Measurements from ENCODE around the gene MAPKAPK3. TPM values are rescaled to one million over a fixed set of nuclear protein-coding genes. Genes with fewer than 3 reads are reported as not detected.

The MAPKAPK3 gene
- total and polyA plus RNA-seq, 2 of the 8 experiments (the other 6 are each of a cell fraction or from before 2014, with no cell fraction given) = 65.4 to 99.8 TPM

DNA sequence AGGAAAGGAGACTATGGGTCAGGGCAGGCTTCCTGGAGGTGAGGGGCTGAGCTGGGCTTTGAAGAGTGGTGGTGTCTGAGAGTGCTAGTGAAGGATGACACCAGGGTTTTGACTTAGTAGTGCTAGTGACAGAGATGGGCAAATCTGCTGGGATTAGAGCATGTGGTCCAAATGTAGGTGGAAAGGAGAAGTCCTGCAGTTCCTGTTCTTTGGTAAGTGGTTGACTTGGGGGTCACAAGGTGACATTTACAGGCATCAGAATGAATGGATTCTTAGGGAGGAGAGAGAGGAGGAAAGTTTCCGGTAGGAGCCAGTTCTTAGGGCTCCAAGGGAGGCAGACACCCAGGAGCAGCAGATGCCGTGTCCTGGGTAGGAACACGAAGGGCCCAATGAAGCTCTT, 57.0 kb downstream of the MAPKAPK3 start:
- 0 out of 2 replicates have a peak overlapping the region, but pooled peaks have one; percentile 75 for H2BK15ac ChIP-seq (ENCODE audit: low read length)
- H4K8ac ChIP-seq (ENCODE audit: extremely low read depth, insufficient read depth, low read length) = no peak overlapping the region
- peaks cover 0 to 25% of the 10 kb centered on the region in 2 experiments; a peak in 2 of 4 replicates for H3K79me2 ChIP-seq (ENCODE audit: control insufficient read depth in 1 of 2, insufficient read depth in 2 of 2, low read length in 2 of 2)
- WGBS, 2 experiments (ENCODE audit: extremely low coverage in 1 of 2, insufficient coverage in 1 of 2, insufficient read length in 1 of 2, insufficient replicate concordance in 2 of 2, low coverage in 1 of 2, low lambda C conversion rate in 2 of 2, missing lambda C conversion rate in 1 of 2) = 46% methylated on average over 3 of the region's 3 CpGs; no CpG with 5 or more reads in 1 of the 2 experiments
- H3K9ac ChIP-seq (replicated peaks in 1 of 4; ENCODE audit: extremely low read depth in 1 of 4, low read depth in 3 of 4, low read length in 3 of 4) = 0 out of 7 replicates have a peak overlapping the region, but pooled peaks of 1 of the 4 experiments have one; percentile 58
- H3K4ac ChIP-seq (replicated peaks; ENCODE audit: insufficient read length, low read depth, low read length) = no peak overlapping the region
- peak overlapping the region; percentile 66 to 88 for H3K4me2 ChIP-seq (ENCODE audit: insufficient read depth in 1 of 2, low read depth in 2 of 2, low read length in 2 of 2)
- H3K27me3 ChIP-seq (replicated peaks in 1 of 4; ENCODE audit: control insufficient read depth in 3 of 4, extremely low read depth in 1 of 4, insufficient read depth in 3 of 4, low read length in 3 of 4) = peaks cover 0 to 16% (median 14%) of the 10 kb centered on the region in 4 experiments; a peak in 6 of 7 replicates
- no peak overlapping the region for H3K23ac ChIP-seq (ENCODE audit: insufficient read length)
- H3K4me1 ChIP-seq (replicated peaks in 1 of 4; ENCODE audit: control insufficient read depth in 3 of 4, insufficient read depth in 4 of 4, low read length in 3 of 4) = peaks cover 4 to 10% (median 6%) of the 10 kb centered on the region in 4 experiments
- H3K23me2 ChIP-seq (ENCODE audit: low read depth, low read length) = peaks cover 4% of the 10 kb centered on the region; the same call in 1 of the 2 replicates
- no peak for DNase-seq (ENCODE audit: low read depth in 1 of 2, low spot score in 2 of 2)
- no peak overlapping the region for H2BK5ac ChIP-seq (ENCODE audit: low read depth, low read length)
- CTCF ChIA-PET (ENCODE audit: partially characterized antibody) = interaction anchor here (0.6 to 63.8 kb wide), 9 partner anchors 9 to 426 kb away, joined by 3 to 1262 read pairs (median 3); partner anchors contain the start of genes CISH and MAPKAPK3
- H3K18ac ChIP-seq (ENCODE audit: extremely low read depth, low read length) = peak overlapping the region; percentile 88; the same call in 1 of the 2 replicates
- POLR2A ChIA-PET (ENCODE audit: partially characterized antibody) = interaction anchor here (1.0 kb wide), 1 partner anchor 63 kb away, joined by 3 read pairs; the partner anchor contains the start of gene CISH
- no peak overlapping the region; the same call in 1 of the 2 replicates for H2BK12ac ChIP-seq (ENCODE audit: low read depth, low read length)
- H3K36me3 ChIP-seq (ENCODE audit: control insufficient read depth in 2 of 4, insufficient read depth in 4 of 4, low read length in 3 of 4) = no peaks in the 10 kb centered on the region
- no peaks in the 10 kb centered on the region for H3K79me1 ChIP-seq (ENCODE audit: low read depth, low read length)
- no peaks in the 10 kb centered on the region for H4K20me1 ChIP-seq (replicated peaks in 1 of 2; ENCODE audit: control insufficient read depth in 1 of 2, insufficient read depth in 2 of 2, low read length in 2 of 2)
- H4K5ac ChIP-seq (ENCODE audit: insufficient read length, low read depth, low read length) = no peak overlapping the region
- no peak for TF ChIP-seq CEBPB (IDR thresholded peaks at IDR 0.05; ENCODE audit: low read depth, low read length)
- TF ChIP-seq, protein P1, sequence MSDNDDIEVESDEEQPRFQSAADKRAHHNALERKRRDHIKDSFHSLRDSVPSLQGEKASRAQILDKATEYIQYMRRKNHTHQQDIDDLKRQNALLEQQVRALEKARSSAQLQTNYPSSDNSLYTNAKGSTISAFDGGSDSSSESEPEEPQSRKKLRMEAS (IDR thresholded peaks at IDR 0.05) = no peak
- no peak for TF ChIP-seq BRCA1 (IDR thresholded peaks at IDR 0.05; ENCODE audit: low read depth, low read length)
- no peak overlapping the region for H2BK20ac ChIP-seq (ENCODE audit: low read length)
- FAIRE-seq = no peak
- no peaks in the 10 kb centered on the region for H3K9me3 ChIP-seq (ENCODE audit: insufficient read depth in 2 of 2, low read depth in 1 of 2, low read length in 1 of 2)
- no peak overlapping the region for H2AK5ac ChIP-seq (ENCODE audit: low read depth, low read length)
- H2BK120ac ChIP-seq (replicated peaks; ENCODE audit: low read depth, low read length) = no peak overlapping the region
- H3K27ac ChIP-seq (ENCODE audit: low read depth, low read length) = no peak overlapping the region
- peak overlapping the region; percentile 51 to 81 (median 62); a peak in 7 of 8 replicates for H3K4me3 ChIP-seq (ENCODE audit: extremely low read depth in 1 of 4, insufficient read depth in 2 of 4, low read depth in 3 of 4, low read length in 4 of 4)
- H2AFZ ChIP-seq (ENCODE audit: low read length) = peak overlapping the region; percentile 99; the same call in 1 of the 2 replicates
- H4K91ac ChIP-seq (replicated peaks; ENCODE audit: insufficient read length, low read length) = no peak overlapping the region
- no peak overlapping the region for H3K56ac ChIP-seq (replicated peaks; ENCODE audit: insufficient read length, low read depth, low read length)
- no peak overlapping the region for H3K14ac ChIP-seq (ENCODE audit: insufficient read length)
